Peyer's patch (tissue), 4 donors: ENCODE measurements around the gene MTG2. TPM values are rescaled to one million over a fixed set of nuclear protein-coding genes. Genes with fewer than 3 reads are reported as not detected.

Source experiments
- DNase-seq, 3 donors: peaks; one replicate each; pipeline ENCODE4 v3.0.0-alpha.2; 2017 to 2019
- H3K27ac ChIP-seq, 4 donors: fragments of 200-600 bp; sonication (generic); one replicate each; pipeline ENCODE4 v1.5.1; 2016 to 2019
- H3K27me3 ChIP-seq, 2 donors: fragments of 200-600 bp; sonication (generic); one replicate each; pipeline ENCODE4 v1.5.1; 2019
- H3K36me3 ChIP-seq, 3 donors: fragments of 200-600 bp; sonication (generic); one replicate each; pipeline ENCODE4 v1.5.1; 2016 to 2019
- H3K4me1 ChIP-seq, 4 donors: fragments of 200-600 bp; sonication (generic); one replicate each; pipeline ENCODE4 v1.5.1; 2016 to 2019
- H3K4me3 ChIP-seq, 4 donors: fragments of 200-600 bp; sonication (generic); 1 replicate in 3 of 4; 2 replicates in 1 of 4; pipeline ENCODE4 v1.5.1; 2016 to 2019; ENCODE audit warnings: mild to moderate bottlenecking in 1 of 4
- H3K9me3 ChIP-seq, 4 donors: fragments of 200-600 bp; sonication (generic); one replicate each; pipeline ENCODE4 v1.5.1; 2016 to 2019; ENCODE audit warnings: mild to moderate bottlenecking in 1 of 4
- POLR2A ChIP-seq, 2 donors: fragments of 450-650 bp; IDR thresholded peaks; one replicate each; pipeline ENCODE4 v1.5.1; 2017; ENCODE audit warnings: antibody characterized with exemption in 2 of 2, mild to moderate bottlenecking in 2 of 2, moderate library complexity in 2 of 2
- total RNA-seq, 4 donors: library from RNA; depleted of rRNA; stranded (reverse); fragments of >200 nt; gene quantifications; one replicate each; pipeline ENCODE4 v1.1.0, GENCODE V29; 2016
- TF ChIP-seq, protein P1 (sequence below), 6 experiments: fragments of 450-650 bp in 4 of 6; fragments of 200-600 bp in 2 of 6; sonication (generic) in 1 of 6; IDR thresholded peaks; one replicate each; pipeline ENCODE4 v1.5.1; 2017 to 2019; ENCODE audit warnings: antibody characterized with exemption in 6 of 6, mild to moderate bottlenecking in 3 of 6, moderate library complexity in 1 of 6

MTG2 gene
- total RNA-seq, 4 donors from 2014 or later, result 23.1 to 62.2 (median 31.6) TPM

DNA sequence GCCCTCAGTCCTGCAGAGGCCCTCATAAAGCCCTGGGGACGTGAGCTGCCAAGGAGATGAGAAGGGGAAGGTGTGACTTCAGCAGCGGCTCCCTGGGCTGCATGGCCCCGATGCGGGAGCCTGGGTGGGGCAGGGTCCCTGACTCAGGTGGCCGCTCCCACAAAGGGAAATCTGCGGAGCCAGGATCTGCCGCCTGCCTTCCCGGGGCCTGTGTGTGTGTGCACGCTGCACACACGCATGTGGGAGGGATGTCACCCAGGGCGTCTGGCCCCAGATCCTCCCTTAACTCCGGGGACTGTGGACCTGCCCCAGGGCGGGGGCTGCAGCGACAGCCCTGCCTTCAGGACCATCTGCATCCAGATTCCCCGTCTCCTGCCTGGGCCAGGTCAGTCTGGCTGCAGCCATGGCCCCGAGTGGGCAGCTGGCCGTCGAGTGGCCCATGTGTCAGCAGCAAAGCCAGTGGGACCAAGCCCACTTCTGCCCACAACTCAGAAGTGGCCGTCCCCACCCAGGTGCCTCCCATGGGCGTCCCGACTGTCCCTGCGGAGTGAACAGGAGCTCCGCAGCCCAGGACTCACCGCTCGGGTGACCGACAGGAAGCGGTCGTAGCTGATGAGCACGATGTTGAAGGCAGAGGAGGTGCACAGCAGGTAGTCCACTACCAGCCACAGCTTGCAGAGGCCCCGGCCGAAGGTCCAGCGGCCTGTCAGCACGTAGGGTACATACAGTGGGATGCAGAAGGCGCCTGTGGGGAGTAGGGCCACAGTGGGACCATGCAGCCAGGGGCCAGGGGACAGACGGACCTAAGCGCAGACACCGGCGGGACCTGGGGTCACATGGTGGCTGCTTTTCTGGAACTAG, 35.3 kb downstream of the MTG2 start:
- Histone ChIP-seq H3K4me3 (no peak overlapping the region), H3K27ac (no peak overlapping the region), H3K27me3 (peaks cover 2 to 34% of the 10 kb centered on the region in 2 donors), H3K4me1 (peaks cover 0 to 14% (median 5%) of the 10 kb centered on the region in 4 donors), H3K9me3 (no peaks in the 10 kb centered on the region), H3K36me3 (no peaks in the 10 kb centered on the region)
- no peak for TF ChIP-seq POLR2A (IDR thresholded peaks at IDR 0.05)
- TF ChIP-seq, protein P1, sequence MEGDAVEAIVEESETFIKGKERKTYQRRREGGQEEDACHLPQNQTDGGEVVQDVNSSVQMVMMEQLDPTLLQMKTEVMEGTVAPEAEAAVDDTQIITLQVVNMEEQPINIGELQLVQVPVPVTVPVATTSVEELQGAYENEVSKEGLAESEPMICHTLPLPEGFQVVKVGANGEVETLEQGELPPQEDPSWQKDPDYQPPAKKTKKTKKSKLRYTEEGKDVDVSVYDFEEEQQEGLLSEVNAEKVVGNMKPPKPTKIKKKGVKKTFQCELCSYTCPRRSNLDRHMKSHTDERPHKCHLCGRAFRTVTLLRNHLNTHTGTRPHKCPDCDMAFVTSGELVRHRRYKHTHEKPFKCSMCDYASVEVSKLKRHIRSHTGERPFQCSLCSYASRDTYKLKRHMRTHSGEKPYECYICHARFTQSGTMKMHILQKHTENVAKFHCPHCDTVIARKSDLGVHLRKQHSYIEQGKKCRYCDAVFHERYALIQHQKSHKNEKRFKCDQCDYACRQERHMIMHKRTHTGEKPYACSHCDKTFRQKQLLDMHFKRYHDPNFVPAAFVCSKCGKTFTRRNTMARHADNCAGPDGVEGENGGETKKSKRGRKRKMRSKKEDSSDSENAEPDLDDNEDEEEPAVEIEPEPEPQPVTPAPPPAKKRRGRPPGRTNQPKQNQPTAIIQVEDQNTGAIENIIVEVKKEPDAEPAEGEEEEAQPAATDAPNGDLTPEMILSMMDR (IDR thresholded peaks at IDR 0.05), result no peak
- no peak for DNase-seq

DNA sequence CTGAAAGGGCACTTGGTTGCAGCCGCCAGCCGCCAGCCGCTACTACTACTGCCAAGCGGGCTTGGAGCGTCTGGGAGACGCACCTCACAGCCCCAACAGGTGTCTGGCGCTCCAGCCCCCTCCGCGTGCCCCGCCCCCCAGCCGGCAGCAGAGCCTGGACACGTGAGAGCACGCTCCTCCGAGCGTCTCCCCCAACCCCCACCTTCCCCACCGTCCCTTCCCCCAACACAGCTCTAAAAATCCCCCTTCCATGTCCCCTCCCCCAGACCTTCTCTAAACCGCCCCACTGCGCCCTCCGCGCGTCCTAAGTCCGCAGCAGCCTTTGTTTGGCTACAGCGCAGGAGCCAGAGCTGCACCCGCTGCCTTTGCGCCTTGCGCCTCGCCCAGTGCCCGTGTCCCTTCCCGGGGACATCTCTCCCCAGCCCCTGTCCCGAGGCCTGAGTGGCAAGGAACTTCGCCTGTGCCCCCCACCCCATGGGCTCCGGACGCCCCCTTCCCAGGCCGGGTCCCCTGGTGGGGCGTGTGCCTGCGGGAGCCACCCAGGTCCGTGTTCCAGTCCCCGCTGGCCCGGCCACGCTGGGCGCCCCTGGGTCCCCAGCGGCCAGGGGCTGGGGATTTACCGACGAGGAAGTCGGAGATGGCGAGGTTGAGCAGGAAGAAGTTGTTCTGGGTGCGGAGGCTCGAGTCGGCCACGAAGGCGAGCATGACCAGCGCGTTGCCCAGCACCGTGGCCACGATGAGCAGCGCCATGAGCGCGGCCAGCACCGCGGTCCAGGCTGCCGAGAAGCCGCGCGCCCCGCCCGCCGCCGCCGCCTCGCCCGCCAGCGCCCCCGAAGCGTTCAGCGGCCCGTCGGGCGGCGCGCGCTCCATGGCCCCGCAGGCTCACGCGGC, 36.5 kb downstream of the MTG2 start:
- H3K4me3 ChIP-seq, result peak overlapping the region in 3 of 4 donors; percentile 43 to 51 (median 44)
- TF ChIP-seq, protein P1 (IDR thresholded peaks at IDR 0.05), result no peak
- no peak for TF ChIP-seq POLR2A (IDR thresholded peaks at IDR 0.05)
- H3K27me3 ChIP-seq, result peaks cover 2 to 34% of the 10 kb centered on the region in 2 donors
- H3K36me3 ChIP-seq, result no peaks in the 10 kb centered on the region
- no peaks in the 10 kb centered on the region for H3K9me3 ChIP-seq
- no peak overlapping the region for H3K27ac ChIP-seq
- H3K4me1 ChIP-seq, result peaks cover 0 to 14% (median 5%) of the 10 kb centered on the region in 4 donors
- no peak for DNase-seq

- peak in 1 of 3 donors; percentile 71 for DNase-seq
- H3K4me3 ChIP-seq, result peak within 1 kb of the TSS in 3 of 4 donors; percentile 43 to 51 (median 44)
- peaks cover 2 to 30% of the 10 kb centered on the region in 2 donors for H3K27me3 ChIP-seq
Measured at GRCh38 chr20:62219992-62220665, 37.3 kb downstream of the MTG2 start, which contains the start of gene HRH3. TSS of gene HRH3 (minus strand) at chr20:62220278. CDS start at chr20:62219970, 308 bp downstream.

GRCh38 chr20:62220666-62221568, 38.1 kb downstream of the MTG2 start:
- peaks cover 0 to 14% (median 5%) of the 10 kb centered on the region in 4 donors for H3K4me1 ChIP-seq
- no peaks in the 10 kb centered on the region for H3K9me3 ChIP-seq
- no peak overlapping the region for H3K27ac ChIP-seq
- no peak for DNase-seq
- TF ChIP-seq, protein P1 (IDR thresholded peaks at IDR 0.05), result no peak
- no peak for TF ChIP-seq POLR2A (IDR thresholded peaks at IDR 0.05)
- peak overlapping the region in 1 of 4 donors; percentile 21 for H3K4me3 ChIP-seq
- no peaks in the 10 kb centered on the region for H3K36me3 ChIP-seq
- peaks cover 2 to 29% of the 10 kb centered on the region in 2 donors for H3K27me3 ChIP-seq

More at GRCh38 chr20:62219992-62220665, 37.3 kb downstream of the MTG2 start, which contains the start of gene HRH3:
- no peaks in the 10 kb centered on the region for H3K9me3 ChIP-seq
- H3K4me1 ChIP-seq, result peaks cover 0 to 14% (median 5%) of the 10 kb centered on the region in 4 donors
- H3K27ac ChIP-seq, result no peak within 1 kb of the TSS
- H3K36me3 ChIP-seq, result no peaks in the 10 kb centered on the region
- TF ChIP-seq, protein P1 (IDR thresholded peaks at IDR 0.05), result no peak
- no peak for TF ChIP-seq POLR2A (IDR thresholded peaks at IDR 0.05)
